DMS53 (cell line): ENCODE measurements around the gene EYS.
A peak's percentile ranks its signal among the peaks of the same experiment; 100 is the strongest.

Experiments
- DNase-seq: peaks from one replicate; lab custom pipeline; 2025; lab: John Stamatoyannopoulos, UW

The EYS gene

DNA sequence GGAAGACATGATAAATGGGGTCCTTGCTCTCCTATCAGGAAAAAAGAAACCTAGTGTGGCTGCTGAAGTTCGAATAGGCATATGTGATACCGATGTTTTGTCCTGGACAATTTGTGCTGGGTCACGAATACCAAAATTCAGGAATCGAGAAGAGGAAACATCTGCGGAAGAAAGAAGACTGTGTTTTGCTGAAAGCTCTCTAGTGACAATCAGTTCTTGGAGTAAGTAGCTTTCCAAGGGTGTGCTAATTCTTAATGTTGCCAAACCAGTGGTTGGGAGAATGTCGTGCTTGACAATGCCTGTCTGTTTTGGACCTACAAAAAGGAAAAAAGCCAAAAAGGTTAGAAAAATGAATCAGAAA, 1115.4 kb downstream of the EYS start:
- no peak for DNase-seq

DNA sequence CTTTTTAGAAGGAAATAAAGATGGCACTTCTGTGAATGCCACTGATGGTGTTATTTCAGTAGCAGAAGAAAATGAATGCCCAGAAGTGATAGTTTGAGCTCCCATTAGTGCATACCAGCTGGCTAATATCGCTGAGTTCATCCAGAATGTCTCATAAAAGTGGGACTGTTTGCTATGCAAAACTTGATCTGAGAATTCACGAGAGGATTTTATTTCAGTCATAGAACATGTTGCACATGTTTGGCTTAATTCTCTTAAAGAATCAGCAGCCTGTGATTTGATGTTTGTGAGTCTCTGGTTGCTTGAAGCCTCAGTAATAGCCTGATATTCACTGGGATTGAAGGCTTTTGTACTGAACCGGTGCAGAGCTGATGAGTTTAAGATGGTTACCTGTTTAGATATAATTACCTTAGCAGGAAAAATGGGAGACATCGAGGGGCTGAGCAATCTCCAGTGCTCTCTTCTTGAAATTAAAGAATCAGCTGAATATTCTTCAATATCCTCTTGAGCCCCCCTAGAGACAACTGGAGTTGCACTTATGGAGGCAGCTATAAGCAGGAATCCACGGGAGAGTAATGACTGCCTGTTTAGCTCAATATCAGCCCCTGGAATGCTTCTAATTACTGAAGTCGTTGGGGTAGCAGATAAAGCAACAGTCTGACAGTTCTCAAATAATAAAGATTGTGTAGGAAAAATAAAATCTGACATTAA, 1115.9 kb downstream of the EYS start:
- no peak for DNase-seq

DNA sequence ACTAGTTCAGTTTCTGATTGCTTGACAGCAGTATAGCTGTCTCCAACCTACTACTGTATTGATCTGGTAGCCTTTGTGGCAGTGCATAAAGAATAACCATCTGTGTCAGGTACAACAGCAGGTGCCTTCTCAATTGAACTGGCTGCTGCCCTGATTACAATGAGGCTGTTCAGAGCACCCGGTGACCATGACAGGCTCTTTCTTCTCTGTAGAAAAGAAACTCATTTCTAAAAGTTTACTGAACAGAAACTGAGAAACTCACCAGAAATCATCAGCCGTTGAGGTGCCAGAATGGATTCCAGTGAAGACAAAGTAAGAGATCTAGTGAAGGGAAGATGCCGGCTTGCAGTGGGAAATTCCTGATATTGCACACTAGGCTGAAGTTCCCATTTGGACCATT, 1117.1 kb downstream of the EYS start:
- DNase-seq, result no peak

DNA sequence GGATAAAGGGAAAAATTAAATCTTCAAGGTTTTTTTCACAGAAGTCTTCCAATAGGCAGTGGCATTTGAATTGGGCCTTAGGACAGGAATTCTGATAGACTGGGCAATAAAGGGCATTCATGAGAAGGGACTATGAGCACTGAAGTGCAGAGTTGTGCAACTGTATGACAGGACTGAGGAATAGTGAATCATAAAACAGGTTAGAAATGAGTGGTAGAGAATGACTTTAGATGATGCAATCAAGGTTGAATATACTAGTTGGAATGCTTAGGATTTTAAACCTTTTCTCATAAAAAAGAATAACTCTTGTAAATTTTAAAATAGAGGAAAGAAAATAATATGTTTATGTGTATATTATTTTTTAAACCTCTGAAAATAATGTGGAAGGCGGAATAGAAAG, 1126.7 kb downstream of the EYS start:
- DNase-seq, result no peak

DNA sequence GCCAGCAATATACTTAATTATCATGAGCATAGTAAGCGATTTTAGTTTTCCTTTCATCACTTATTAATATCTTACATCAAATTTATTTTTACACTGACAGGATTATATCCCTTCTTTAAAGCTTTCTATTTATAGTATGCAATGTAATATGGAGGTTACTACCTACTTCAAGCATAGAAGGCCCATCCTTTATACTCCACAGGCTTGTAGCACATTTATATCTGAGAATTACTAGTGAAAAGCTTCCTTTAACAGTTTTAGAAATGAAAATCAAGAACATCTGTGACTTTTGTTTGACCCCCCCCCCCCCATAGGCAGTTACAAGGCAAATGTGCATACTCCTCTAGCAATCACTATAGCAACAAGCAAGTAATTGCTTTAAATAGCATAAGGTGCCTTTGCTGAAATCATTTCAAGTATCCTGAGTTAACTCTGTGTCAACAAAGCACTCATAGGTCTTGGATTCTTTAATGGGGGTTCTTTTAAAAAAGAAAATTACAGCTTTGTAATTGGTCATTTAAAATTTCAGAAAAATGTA, 1153.7 kb downstream of the EYS start:
- peak; percentile 42 for DNase-seq

DNA sequence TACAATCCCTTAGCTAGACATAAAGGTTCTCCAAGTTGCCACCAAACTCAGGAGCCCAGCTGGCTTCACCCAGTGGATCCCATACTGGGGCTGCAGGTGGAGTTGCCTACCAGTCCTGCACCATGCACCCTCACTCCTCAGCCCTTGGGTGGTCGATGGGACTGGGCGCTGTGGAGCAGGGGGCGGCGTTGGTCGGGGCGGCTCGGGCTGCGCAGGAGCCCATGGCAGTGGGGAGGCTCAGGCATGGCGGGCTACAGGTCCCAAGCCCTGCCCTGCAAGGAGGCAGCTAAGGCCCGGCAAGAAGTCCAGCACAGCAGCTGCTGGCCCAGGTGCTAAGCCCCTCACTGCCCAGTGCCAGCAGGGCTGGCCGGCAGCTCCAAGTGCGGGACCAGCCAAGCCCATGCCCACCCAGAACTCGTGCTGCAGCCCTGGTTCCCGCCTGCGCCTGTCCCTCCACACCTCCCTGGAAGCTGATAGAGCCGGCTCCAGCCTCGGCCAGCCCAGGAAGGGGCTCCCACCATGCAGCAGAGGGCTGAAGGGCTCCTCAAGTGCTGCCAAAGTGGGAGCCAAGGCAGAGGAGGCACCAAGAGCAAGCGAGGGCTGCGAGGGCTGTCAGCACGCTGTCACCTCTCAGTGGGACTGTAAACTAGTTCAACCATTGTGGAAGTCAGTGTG, 1159.3 kb downstream of the EYS start:
- DNase-seq, result no peak

DNA sequence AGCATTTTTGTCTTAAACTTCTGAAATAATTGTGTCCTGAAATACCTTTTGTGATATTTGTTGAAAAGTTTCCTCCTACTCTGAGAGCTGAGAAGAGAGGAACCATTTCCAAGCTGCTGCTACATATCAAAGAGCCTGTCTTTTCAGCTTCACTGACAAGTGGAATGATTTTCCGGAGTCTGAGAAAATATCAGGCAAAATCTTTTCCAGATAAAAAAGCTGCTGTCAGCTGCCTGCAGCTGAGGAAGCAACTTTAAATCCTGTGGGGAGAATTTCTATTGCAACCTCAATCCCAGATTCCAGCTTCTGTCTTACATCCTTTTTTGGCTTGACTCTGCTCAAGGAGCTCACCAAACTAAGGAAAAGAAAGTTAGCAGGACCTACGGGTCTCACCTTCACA, 1167.1 kb downstream of the EYS start:
- DNase-seq, result no peak

DNA sequence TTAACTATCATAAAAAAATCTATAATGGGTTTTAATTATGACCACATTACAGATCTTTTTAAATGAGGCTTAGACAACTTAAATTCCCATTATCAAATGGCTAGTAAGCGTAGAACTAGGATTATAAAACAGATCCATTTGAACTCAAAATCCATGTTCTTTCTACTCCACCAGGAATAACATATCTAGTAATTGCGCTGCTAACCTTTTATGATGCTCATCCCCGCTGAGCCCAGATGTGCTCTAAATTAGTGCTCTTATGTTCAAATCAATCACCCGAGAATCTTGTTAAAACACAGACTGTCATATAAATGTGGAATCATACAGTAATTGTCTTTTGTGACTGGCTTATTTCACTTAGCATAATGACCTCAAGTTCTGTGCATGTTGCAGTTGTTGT, 1168.3 kb downstream of the EYS start:
- no peak for DNase-seq

DNA sequence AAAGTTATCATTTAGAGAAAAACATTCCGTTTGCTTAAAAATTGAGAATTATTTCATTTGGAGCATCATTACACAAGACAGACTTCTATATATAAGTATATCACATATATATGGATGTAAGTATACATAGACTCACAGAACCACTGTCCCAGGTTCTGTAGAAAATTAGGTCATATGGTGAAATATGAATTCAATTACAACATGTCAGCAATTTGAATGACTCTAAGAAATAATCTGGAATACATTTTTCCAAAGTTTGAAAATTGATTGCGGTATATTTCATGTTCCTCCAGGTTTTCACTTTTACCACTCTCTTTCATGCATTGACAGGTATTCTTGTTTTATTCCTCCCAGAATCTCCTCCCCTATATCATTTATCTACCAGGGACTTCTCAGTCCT, 1179.1 kb downstream of the EYS start:
- no peak for DNase-seq

DNA sequence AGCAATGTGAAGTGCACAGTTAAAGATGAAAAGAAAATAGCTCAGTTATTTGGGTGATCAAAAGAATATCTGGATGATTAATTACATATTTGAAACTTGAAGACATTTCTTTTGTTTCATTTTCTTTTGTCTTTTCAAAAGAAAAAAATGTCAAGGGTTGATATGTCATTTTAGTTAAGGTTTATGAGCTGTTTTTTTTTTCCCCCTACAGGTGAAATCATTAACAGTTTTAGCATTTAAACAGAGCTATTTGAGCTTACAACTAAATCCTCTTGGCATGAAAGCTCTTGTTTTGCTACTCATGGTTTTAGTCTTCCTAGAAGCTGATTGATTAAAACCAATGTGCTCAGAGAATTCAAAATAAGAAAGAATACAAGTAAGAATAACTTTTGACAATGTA, 1184.2 kb downstream of the EYS start:
- DNase-seq, result no peak

DNA sequence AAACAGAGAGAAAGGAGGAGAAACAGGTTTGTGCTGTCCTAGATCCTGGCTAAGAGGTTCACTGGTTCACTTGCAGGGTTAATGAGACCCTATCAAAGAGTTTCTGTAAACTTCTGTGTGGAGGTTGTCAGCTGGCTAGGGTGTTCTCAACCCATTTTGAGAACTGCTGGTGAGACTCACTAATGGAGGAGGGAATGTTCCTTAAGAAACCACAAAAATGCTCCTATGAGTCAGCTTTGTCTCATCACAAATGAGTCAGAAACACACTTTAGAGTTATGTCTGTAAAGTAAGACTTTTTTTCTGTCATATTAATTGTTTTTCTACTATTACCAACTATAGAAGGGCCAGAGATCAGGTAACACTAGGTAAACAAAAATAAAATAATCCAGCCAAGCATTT, 1187.0 kb downstream of the EYS start:
- peak; percentile 37 for DNase-seq

DNA sequence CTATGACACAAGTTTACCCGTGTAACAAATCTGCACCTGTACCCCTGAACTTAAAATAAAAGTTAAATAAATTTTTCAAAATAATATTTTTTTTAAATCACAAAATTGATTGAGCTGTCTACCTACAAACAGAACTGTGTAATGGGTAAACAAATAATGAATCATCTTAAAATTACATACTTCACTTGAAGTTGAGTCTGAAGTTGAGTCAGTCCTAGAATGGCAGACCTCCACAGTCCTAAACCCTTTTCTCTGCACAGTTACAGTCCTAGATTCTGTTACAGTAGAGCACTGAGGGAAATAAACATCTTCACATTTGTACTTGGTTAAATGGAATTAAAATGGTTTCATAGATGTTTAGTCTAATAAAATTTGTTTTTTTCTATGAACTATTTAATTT, 1190.6 kb downstream of the EYS start:
- DNase-seq, result peak; percentile 16

DNA sequence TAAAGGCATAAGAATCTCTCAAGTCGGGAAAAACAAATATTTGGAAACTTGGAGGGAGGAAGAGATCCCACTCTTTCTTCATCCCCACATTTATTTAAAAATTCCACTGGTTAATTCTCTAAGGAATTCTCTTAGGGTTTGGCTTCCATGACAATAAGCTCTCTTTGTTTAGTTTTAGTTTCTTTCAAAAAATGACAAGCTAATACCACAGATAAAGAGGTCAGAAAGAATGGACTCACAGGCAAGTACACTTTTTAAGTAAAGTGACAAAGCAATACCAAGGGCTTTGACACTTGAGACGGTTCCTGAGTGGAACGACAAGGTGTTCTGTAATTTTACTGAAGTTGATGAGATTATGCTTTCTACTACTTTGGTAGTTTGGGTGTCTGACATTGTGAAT, 1199.4 kb downstream of the EYS start:
- no peak for DNase-seq

DNA sequence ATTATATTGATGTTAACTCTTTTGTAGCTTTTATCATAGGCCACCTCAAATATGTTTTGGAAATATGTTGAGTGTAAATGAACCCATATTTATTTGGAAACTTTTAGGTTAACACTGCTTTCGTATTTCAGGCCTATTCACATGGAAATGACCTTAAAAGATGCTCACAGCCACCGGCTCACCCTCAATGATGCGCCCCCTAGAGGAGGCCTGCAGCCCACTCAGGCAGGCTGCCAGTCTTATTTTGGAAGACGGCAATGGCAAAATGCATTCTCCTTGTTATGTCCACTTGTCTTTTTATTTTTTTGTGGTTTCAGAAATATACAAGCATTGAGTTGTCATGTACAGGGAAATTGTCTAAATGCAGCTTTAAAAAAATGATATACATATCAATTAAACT, 1201.7 kb downstream of the EYS start:
- DNase-seq, result peak; percentile 65

DNA sequence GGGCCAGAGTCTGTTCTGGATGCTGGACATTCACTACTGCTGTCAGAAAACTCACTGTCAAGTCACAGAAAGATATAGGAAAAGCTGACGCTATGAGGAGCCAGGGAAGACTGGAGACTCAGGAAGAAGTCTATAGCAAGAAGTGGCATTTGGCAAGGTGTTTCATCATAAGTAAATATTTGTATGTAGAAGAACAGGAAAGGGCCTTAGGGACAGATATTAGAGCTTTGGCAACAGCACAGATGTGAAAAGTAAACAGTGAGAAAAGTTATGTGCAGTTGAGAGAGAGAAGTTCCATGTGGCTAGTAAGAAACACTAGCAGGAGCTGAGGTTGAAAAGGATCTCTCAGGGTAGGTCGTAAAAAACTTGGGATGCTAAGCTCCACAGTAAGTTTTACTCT, 1202.5 kb downstream of the EYS start:
- DNase-seq, result peak; percentile 48

DNA sequence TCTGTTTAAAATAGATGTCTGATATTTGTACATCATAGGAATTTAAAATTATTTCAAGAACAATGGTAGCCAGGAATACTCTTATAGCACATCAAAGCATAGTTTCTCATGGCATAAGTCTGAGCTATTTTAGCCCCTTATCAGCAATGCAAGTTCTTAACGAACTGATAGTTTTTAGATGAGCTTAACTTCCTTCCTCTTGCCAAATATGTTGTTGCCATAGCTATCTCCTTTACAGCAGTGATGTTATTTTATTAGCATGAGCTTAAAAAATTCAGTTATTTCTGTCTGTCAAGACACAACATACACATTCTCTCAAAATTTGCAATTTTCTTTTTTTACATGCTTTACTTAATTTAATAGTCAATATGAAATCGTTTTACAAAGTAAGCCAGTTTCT, 1204.2 kb downstream of the EYS start:
- DNase-seq, result no peak

DNA sequence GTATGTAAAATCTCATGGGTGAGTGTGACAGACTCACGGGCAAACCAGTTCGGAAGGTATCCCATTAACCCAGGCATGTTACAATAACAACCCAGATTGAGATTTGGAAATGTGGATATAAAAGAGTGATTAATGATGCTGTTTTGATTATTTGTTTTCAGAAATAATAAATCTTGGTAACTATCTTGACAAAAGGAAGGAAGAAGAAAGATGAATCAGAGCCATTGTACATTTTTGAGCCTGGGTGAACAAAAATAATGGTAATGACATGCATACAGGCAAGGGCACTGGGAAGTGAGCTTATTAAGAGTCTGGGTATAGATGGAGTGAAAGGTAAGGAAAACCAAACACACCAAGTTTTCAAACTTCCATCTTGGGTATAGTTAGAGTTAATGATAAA, 1209.4 kb downstream of the EYS start:
- no peak for DNase-seq

DNA sequence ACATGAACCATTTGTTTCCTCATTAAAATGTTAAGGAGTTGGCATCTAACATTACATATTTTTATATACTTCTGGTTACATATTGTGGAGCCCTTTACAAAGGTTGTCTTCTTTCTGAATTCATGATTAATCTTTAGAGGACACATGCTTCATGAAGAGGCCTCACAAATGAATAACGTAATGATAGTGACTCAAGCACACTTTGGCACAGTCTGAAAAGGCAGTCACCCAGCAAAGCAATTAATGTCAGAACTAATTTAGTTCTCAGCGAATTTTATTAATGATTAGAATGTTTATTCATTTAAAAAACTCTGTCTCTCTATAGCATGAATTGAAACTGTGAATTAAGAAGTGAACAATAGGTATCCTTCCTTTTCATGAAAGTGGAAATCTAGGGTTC, 1217.3 kb downstream of the EYS start:
- DNase-seq, result no peak

DNA sequence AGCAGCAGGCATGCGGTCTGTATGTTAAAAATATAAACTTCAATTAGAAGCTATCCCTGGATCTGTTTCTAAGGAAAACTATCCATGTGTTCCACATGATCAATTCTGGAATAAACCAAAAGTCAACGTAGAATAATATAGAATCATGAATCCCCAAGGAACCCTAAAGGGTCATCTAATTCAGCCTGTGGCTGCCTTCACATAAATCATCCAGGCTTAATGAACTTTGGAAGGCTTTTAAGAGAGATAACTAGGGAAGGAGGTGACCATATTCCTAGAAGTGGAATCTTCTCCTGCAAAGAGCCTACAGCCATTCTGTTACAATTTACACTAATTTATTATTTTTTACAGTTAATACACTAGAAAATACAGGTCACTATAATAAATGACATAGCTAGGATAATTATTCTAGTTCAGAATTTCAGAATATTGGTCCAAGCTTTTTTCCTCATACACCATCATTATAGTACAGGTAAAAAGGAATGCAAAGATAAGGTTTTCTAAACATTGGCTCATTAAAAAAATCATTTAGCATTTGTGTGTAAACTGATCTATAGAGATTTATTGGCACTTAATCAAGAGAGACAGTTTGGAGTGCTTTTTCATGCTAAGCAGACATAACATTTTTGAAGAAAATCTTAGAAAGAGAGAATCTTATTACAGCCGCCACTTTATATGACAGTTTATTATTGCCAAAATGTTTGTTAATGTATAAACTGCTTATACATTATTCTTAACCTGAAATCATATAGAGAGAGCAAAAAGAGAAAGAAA, 1220.3 kb downstream of the EYS start:
- no peak for DNase-seq

DNA sequence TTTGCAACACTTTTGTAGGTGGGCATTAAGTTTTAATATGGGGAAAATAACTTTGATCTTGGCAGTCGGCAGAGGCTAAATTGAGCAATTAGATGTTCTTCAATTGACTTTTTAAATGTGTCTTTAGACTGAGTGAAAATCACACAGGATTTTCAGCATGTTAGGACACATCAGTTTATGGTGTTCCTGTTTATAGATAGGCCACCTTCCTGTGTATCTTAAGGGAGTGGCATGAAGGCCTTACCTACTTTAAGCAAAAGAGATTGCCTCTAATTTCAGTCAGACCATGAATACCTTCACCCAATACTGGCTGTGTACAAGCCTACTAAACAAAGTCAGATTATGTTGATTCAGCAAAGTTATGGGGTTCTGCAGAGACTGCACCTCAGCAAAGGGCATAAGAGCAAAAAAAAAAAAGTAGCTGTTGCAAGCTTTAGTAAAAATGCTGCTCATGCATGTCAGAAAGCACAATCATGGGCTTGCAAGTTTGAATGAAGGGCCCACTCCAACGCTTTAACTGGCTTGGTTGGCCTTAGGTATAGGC, 1223.0 kb downstream of the EYS start:
- no peak for DNase-seq

DNA sequence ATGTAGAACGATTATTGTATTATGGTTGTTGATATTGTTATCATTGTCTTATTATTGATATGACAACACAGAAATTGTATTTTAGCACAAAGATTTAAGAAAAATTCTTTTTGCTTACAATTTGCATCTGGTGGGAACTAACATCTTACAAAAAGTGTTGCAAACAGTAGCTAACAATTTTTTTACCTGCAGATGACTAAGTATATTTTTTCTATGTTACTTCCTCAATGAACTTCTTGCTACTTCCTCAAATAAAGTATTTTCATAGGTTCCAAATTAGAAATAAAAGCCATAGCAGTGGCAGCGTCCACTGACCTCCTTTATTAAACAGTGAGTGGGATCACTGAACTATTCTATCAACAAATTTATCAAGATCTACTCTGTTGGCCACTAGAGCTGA, 1224.4 kb downstream of the EYS start:
- DNase-seq, result no peak

DNA sequence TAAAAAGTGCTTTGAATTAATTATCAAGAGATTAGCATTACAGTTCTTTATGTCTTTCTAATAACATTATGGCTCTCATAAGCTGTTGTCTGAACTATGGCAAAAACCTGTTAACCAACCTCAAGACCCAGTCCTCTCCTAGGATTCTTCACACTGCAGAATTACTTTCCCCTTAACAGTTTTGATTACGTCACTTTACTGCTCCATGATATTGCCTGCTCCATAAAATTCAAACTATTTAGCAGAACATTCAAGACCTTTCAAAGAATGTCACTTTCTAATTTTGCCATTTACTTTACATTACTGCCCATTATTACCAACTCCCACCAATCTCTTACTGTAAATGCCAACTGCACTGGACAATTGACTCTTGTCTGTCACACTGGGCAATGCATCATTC, 1227.9 kb downstream of the EYS start:
- no peak for DNase-seq

DNA sequence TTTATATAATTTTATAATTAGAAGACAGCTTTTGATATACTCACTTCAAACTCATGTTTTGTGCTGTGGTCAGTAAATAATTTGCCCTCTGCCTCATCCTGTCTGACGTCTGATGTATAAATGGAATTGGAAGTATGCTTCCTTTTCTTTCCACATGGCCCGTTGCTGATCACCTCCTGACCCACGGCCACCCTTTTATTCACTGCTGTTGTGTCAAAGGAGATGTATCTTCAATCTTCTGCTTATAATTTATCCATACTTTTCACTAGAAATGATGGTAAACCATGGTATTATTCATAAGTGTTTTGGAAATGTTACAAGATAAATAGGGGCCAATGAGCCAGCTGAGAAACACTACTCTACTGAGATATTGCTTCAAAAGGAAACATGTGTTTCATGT, 1229.6 kb downstream of the EYS start:
- no peak for DNase-seq
